Measurements from ENCODE around the gene OIT3.
A peak's percentile ranks its signal among the peaks of the same experiment; 100 is the strongest.
"Not testable (repeated sequence)": the region's sequence is repeated elsewhere in the genome, so short reads cannot be mapped to it uniquely, and the experiment has no call there.

The OIT3 gene

GRCh38 chr10:72893136-72893798, at the start of gene OIT3:
TSS of gene OIT3 (plus strand) at chr10:72893739. CDS start at chr10:72893799, 60 bp downstream.
- DNase-seq = no peak

- DNase-seq = no peak
Measured at GRCh38 chr10:72846238-72846637, 47.3 kb upstream of the OIT3 start.

- DNase-seq = no peak
Measured at GRCh38 chr10:72847681-72848080, 45.9 kb upstream of the OIT3 start.

GRCh38 chr10:72850861-72851260, 42.7 kb upstream of the OIT3 start:
- no peak for DNase-seq

GRCh38 chr10:72851509-72851908, 42.0 kb upstream of the OIT3 start:
- no peak for DNase-seq

- no peak for DNase-seq
Measured at GRCh38 chr10:72852508-72852907, 41.0 kb upstream of the OIT3 start.

GRCh38 chr10:72855129-72855528, 38.4 kb upstream of the OIT3 start:
- no peak for DNase-seq

- no peak for DNase-seq
Measured at GRCh38 chr10:72855790-72856189, 37.7 kb upstream of the OIT3 start.

GRCh38 chr10:72858067-72858466, 35.5 kb upstream of the OIT3 start:
- no peak for DNase-seq

GRCh38 chr10:72862957-72863356, 30.6 kb upstream of the OIT3 start:
- DNase-seq = no peak

GRCh38 chr10:72875250-72876055, 18.1 kb upstream of the OIT3 start:
- no peak for DNase-seq

- DNase-seq = no peak
Measured at GRCh38 chr10:72879245-72879644, 14.3 kb upstream of the OIT3 start.

- no peak for DNase-seq
Measured at GRCh38 chr10:72881291-72881690, 12.2 kb upstream of the OIT3 start.

- DNase-seq = no peak
Measured at GRCh38 chr10:72883861-72884260, 9.7 kb upstream of the OIT3 start.

GRCh38 chr10:72885953-72886352, 7.6 kb upstream of the OIT3 start:
- no peak for DNase-seq

GRCh38 chr10:72886621-72887020, 6.9 kb upstream of the OIT3 start:
- no peak for DNase-seq

GRCh38 chr10:72887043-72887442, 6.5 kb upstream of the OIT3 start:
- DNase-seq = peak; percentile 5 to 6

- no peak for DNase-seq
Measured at GRCh38 chr10:72888151-72888638, 5.3 kb upstream of the OIT3 start.

GRCh38 chr10:72889391-72889831, 4.1 kb upstream of the OIT3 start:
- DNase-seq = no peak

GRCh38 chr10:72890086-72890485, 3.5 kb upstream of the OIT3 start:
- DNase-seq = no peak

GRCh38 chr10:72895236-72895850, 1.8 kb downstream of the OIT3 start:
- DNase-seq = no peak

- DNase-seq = no peak
Measured at GRCh38 chr10:72898616-72899015, 5.1 kb downstream of the OIT3 start.

GRCh38 chr10:72899545-72899944, 6.0 kb downstream of the OIT3 start:
- DNase-seq = no peak

- DNase-seq = not testable (repeated sequence)
Measured at GRCh38 chr10:72903941-72904446, 10.5 kb downstream of the OIT3 start.

Data from activated CD4-positive, alpha-beta T cell treated with anti-CD3 and anti-CD28 coated beads, Interleukin-2, amount 50 U/mL, for 48 hours (primary cell).